Measurements from ENCODE around the gene MTRFR. TPM values are rescaled to one million over a fixed set of nuclear protein-coding genes. Genes with fewer than 3 reads are reported as not detected.
A peak's percentile ranks its signal among the peaks of the same experiment; 100 is the strongest.

The MTRFR gene
- total RNA-seq, 4 donors from 2014 or later = 9.2 to 25.8 (median 12.9) TPM

GRCh38 chr12:123263196-123263817 is 30.1 kb downstream of the MTRFR start:
- TF ChIP-seq CTCF (IDR thresholded peaks at IDR 0.05) (no peak), POLR2A (IDR thresholded peaks at IDR 0.05) (no peak), EP300 (IDR thresholded peaks at IDR 0.05) (no peak)
- Histone ChIP-seq H3K4me1 (peaks cover 0 to 9% (median 5%) of the 10 kb centered on the region in 3 donors), H3K36me3 (peaks cover 0 to 90% of the 10 kb centered on the region in 2 donors), H3K4me3 (no peak overlapping the region), H3K27ac (no peak overlapping the region), H3K9me3 (no peaks in the 10 kb centered on the region), H3K27me3 (no peaks in the 10 kb centered on the region)
- no peak for ATAC-seq
- 29 to 39% methylated on average over 1 to 2 of the region's 8 CpGs for WGBS, 2 donors (ENCODE audit: low coverage in 1 of 2)

- no peak for ATAC-seq
- no peaks in the 10 kb centered on the region for H3K9me3 ChIP-seq
- WGBS, 2 donors (ENCODE audit: low coverage in 1 of 2) = 75% methylated on average over 1 of the region's 7 CpGs; no CpG with 5 or more reads in 1 of the 2 donors
- TF ChIP-seq CTCF (IDR thresholded peaks at IDR 0.05) = no peak
- no peak for TF ChIP-seq EP300 (IDR thresholded peaks at IDR 0.05)
- no peak for TF ChIP-seq POLR2AphosphoS5 (IDR thresholded peaks at IDR 0.05)
- no peak for TF ChIP-seq POLR2A (IDR thresholded peaks at IDR 0.05)
- H3K4me1 ChIP-seq = peaks cover 0 to 22% (median 18%) of the 10 kb centered on the region in 3 donors
- H3K27me3 ChIP-seq = no peaks in the 10 kb centered on the region
- H3K36me3 ChIP-seq = peaks cover 0 to 76% of the 10 kb centered on the region in 2 donors
- peak overlapping the region in 1 of 4 donors; percentile 32 for H3K27ac ChIP-seq
- no peak overlapping the region for H3K4me3 ChIP-seq
Observed at GRCh38 chr12:123264642-123265041, 31.4 kb downstream of the MTRFR start.

GRCh38 chr12:123265851-123266678 is 32.8 kb downstream of the MTRFR start:
- TF ChIP-seq POLR2A (IDR thresholded peaks at IDR 0.05) (no peak), CTCF (IDR thresholded peaks at IDR 0.05) (no peak), EP300 (IDR thresholded peaks at IDR 0.05) (no peak), POLR2AphosphoS5 (IDR thresholded peaks at IDR 0.05) (no peak)

GRCh38 chr12:123266679-123267277 is 33.5 kb downstream of the MTRFR start:
- Histone ChIP-seq H3K27me3 (no peaks in the 10 kb centered on the region), H3K9me3 (no peaks in the 10 kb centered on the region), H3K36me3 (peaks cover 0 to 55% of the 10 kb centered on the region in 2 donors), H3K4me3 (no peak overlapping the region), H3K4me1 (peaks cover 0 to 34% (median 27%) of the 10 kb centered on the region in 3 donors), H3K27ac (no peak overlapping the region)
- 87 to 90% methylated on average over 3 of the region's 19 CpGs for WGBS, 2 donors (ENCODE audit: low coverage in 1 of 2)
- ATAC-seq = no peak
- TF ChIP-seq EP300 (IDR thresholded peaks at IDR 0.05) (no peak), POLR2A (IDR thresholded peaks at IDR 0.05) (no peak), CTCF (IDR thresholded peaks at IDR 0.05) (no peak), POLR2AphosphoS5 (IDR thresholded peaks at IDR 0.05) (no peak)

More at GRCh38 chr12:123265851-123266678, 32.8 kb downstream of the MTRFR start:
- peaks cover 0 to 34% (median 27%) of the 10 kb centered on the region in 3 donors for H3K4me1 ChIP-seq
- WGBS, 2 donors (ENCODE audit: low coverage in 1 of 2) = 75% methylated on average over 18 of the region's 35 CpGs; no CpG with 5 or more reads in 1 of the 2 donors
- peaks cover 0 to 62% of the 10 kb centered on the region in 2 donors for H3K36me3 ChIP-seq
- H3K4me3 ChIP-seq = no peak overlapping the region
- no peaks in the 10 kb centered on the region for H3K27me3 ChIP-seq
- ATAC-seq = no peak
- H3K27ac ChIP-seq = peak overlapping the region in 1 of 4 donors; percentile 16
- H3K9me3 ChIP-seq = no peaks in the 10 kb centered on the region

Measured in gastroesophageal sphincter (tissue), 4 donors.